Activated CD4-positive, alpha-beta T cell treated with anti-CD3 and anti-CD28 coated beads, Interleukin-2, amount 50 U/mL, for 48 hours (primary cell): ENCODE measurements around the gene TMEM209.
"Not testable (repeated sequence)": the region's sequence is repeated elsewhere in the genome, so short reads cannot be mapped to it uniquely, and the experiment has no call there.

Source experiments
- DNase-seq, 2 experiments: peaks; one replicate each; pipeline ENCODE4 v3.0.0-alpha.2; 2020

Gene TMEM209

DNA sequence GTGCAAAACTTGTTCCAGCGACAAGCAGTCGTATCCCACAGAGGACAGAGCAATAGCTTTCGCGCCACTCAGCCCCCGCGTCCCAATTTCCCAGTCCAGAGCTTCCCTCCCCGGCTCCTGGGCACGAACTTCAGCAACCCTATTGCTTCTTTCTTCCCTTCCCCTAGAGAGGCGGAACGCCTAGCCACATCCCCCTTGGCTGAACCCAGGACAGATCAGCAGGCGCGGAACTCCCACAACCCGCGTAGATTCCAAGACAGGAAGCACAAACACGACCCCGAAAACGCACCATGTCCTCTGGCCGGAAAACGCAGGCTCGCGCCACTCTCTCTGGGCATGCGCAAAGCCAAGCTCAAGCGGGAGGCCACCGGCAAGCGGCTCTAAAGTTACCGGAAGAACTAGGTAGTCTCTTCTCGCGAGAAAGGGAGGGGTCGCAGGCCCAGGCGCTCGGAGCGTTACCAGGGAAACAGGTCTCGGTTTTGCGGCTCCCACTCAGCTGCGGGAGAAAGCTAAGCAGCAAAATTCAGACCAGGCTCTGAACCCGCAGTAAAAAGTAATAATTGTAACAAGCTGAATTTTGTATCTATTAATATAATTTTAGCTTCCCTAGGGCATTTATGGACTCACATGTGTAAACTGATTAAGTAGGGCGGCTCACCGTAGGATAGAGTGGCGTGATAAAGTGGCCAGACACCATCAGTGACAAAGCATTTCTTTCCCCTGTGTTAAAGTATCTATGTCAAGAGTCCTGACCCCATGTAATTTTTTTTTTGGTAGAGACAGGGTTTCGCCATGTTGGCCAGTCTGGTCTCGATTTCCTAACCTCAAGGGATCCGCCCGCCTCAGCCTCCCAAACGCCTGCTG, at the start of gene TMEM209:
TMEM209 (minus strand) TSS at position 323 of the 864 bp plus-strand sequence; CDS start at position 292, 31 bp downstream.
- peak; percentile 95 to 97 for DNase-seq

GRCh38 chr7:130254555-130254954, 49.3 kb upstream of the TMEM209 start:
- DNase-seq: no peak

GRCh38 chr7:130249626-130250025, 44.4 kb upstream of the TMEM209 start:
- not testable (repeated sequence) for DNase-seq

GRCh38 chr7:130248842-130249241, 43.6 kb upstream of the TMEM209 start:
- not testable (repeated sequence) for DNase-seq

DNA sequence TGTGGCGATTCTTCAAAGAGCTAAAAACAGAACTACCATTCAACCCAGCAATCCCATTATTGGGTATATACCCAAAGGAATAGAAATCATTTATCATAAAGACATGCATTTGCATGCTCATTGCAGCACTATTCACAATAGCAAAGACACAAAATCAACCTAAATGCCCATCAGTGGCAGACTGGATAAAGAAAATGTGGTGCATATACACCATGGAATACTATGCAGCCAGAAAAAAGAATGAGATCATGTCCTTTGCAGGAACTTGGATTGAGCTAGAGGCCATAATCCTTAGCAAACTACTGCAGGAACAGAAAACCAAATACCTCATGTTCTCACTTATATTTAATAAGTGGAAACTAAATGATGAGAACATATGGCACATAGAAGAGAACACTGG, 41.3 kb upstream of the TMEM209 start:
- not testable (repeated sequence) for DNase-seq

GRCh38 chr7:130243486-130243885, 38.3 kb upstream of the TMEM209 start:
- not testable (repeated sequence) for DNase-seq

GRCh38 chr7:130242198-130243014, 37.2 kb upstream of the TMEM209 start:
- peak; percentile 67 to 75 for DNase-seq

GRCh38 chr7:130240240-130240639, 35.0 kb upstream of the TMEM209 start:
- no peak for DNase-seq

DNA sequence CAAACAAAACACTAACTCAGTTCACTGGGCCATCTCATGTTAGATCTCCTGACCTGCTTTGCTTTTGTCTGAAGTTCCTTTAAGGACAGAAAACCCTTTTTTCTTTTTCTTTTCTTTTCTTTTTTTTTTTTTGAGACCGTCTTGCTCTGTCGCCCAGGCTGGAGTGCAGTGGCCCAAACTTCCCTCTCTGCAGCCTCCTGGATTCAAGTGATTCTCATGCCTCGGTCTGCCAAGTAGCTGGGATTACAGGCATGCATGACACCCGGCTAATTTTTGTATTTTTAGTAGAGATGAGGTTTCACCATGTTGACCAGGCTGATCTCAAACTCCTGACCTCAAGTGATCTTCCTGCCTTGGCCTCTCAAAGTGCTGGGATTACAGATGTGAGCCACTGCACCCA, 31.2 kb upstream of the TMEM209 start:
- not testable (repeated sequence) for DNase-seq

DNA sequence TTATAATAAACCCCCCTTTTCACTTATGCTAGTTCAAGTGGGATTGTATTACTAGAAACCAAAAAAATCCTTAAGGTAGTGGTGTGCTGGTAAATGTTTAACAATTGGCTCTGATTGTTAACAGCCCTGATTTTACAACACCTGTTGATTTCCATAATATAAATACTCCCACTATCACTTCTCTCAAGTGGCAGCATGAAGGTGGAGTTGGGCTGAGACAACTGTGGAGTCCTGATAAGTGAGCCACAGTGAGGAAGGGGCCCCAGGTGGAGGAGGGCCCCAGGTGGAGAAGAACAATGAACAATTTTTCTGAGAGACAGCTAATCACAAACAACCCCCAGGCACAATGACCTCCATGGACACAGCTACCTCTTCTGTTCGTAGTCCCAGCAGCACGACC, 28.9 kb upstream of the TMEM209 start:
- no peak for DNase-seq

- DNase-seq: no peak
These were observed 27.0 kb upstream of the TMEM209 start for GRCh38 chr7:130232209-130232608.

GRCh38 chr7:130231792-130232191, 26.6 kb upstream of the TMEM209 start:
- DNase-seq: no peak

- not testable (repeated sequence) for DNase-seq
These were observed 24.8 kb upstream of the TMEM209 start for GRCh38 chr7:130229981-130230380.

DNA sequence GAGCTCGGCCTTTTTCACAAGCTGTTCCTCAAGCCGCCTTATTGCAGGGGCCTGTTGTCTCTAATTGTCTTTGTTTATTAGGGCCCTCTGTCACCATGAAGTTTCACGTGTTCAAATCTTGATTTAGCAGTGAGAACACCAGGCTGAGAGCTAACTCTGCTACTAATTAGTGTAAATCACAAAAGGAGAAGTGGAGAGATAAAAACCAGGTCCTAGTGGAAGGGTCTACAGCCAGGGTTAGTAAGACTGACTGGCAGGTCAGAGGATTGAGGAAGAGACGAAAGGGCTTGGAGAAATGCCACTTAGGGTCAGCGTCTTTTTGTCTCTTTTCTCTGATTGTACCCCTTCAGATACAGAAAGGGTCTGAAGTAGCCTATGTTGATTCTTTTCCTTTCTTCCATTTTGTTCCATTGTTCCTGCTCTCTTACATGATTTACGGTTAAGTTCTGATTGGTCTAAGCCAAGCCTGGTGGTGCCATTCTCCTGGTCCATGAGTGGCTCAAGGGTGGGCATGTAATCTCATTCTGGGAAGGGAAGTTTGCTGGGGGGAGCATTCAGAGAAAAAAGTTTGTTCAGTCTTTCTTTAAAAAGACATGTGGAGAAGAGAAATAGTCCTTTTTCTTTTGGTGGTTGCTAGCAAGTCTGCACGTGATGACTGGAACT, 23.8 kb upstream of the TMEM209 start:
- DNase-seq: no peak

- DNase-seq: no peak
These were observed 22.8 kb upstream of the TMEM209 start for GRCh38 chr7:130227883-130228575.

DNA sequence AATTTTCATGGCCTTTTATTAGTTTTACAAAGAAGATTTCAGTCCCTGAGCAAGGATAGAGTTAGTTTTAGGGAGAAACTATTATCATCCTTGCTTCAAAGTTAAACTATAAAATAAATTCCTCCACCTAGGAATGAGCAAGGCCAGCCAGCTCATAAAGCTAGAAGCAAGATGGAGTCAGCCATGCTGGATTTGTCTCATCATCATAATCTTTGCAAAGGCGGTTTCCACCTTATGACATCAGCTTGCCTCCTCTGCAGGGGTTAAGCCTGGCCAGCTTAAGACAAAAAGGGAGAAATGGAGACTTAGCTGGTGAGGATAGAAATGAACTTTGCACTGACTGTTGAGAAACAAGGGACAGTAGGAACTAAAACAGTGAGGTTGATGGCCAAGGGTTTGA, 21.1 kb upstream of the TMEM209 start:
- no peak for DNase-seq

GRCh38 chr7:130224923-130225322, 19.7 kb upstream of the TMEM209 start:
- not testable (repeated sequence) for DNase-seq

DNA sequence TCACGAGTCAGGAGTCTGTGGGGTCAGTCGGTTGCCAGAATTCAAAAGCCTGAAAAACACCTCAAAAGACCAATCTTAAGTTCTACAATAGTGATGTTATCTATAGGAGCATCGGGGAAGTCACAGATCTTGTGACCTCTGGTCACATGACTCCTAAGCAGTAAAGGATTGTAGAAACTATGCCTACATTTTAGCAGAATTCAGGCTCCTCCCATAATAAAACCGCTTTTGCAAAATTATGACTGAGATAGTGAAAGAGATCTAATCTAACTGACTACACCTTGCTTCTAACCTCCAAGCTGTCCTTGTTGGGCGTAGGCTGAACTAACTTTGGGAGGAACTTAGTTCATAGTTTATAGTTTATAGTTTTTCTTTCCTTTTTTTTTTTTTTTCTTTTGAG, 19.0 kb upstream of the TMEM209 start:
- no peak for DNase-seq

DNA sequence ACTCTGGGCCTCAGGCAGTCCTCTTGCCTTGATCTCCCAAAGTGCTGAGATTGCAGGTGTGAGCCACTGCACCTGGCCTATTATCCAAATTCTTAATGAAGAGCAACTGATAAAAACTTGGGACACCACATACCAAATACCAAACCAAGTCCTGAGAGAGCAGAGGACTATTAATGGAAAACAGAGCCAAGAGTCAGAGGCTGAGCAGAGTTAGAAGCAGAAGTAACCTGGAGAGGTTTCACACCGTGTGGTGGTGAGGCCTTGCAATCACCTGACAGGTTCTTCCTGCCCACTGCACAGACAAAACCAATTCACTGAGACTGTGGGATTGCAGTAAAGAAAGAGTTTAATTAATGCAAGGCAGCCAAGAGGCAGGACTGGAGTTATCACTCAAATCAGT, 18.4 kb upstream of the TMEM209 start:
- no peak for DNase-seq

DNA sequence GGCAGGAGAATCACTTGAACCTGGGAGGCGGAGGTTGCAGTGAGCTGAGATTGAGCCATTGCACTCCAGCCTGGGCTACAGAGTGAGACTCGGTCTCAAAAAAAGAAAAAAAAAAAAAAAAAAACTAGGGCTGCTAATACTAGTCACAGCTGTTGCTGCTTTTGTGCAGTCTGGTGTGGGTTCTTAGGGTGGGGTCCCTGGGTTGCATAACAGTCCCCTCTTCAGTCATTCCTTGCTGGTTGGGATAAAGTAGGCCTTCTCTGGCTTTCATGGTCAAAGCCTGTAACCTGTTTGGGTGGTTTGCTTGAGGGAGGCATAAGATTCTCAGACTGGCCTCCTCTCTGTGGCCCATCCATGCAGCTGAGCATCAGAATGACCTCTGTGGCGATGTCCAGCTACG, 16.5 kb upstream of the TMEM209 start:
- no peak for DNase-seq

DNA sequence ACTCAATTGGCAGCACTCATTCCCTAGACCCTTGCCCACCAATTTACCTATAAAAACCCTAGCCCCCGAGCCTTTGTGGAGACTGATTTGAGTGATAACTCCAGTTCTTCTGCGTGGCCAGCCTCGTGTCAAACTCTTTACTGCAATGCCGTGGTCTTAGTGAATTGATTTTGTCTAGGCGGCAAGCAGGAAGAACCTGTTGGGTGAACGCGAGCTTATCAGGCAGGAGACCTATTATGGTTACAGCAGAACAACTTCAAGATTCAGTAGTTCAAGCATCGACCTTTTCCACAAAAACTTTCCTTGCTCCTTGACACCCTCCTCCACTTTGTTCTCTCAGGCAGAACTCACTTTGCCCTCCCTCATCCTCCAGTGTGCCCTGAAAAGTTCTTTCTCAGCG, 14.7 kb upstream of the TMEM209 start:
- DNase-seq: no peak

GRCh38 chr7:130218806-130219620, 13.8 kb upstream of the TMEM209 start:
- DNase-seq: no peak
